GM12878 (cell line): ENCODE results near the gene ALPK1. TPM values are rescaled to one million over a fixed set of nuclear protein-coding genes. Genes with fewer than 3 reads are reported as not detected.

Experiments
- ATAC-seq: fragments of 200-7000 bp; cut with Tn5 transposase; 3 replicates; pipeline ENCODE4 v1.9.1; 2020; ENCODE audit warnings: mild to moderate bottlenecking, moderate library complexity
- BruUV-seq: library from RNA; stranded (reverse); fragments of 400-500 nt; replicated peaks from 2 replicates; lab custom pipeline; 2021; lab: Mats Ljungman, UMichigan
- CTCF ChIA-PET: fragments of 300-600 bp; sonication (Branson Sonifier 250); formaldehyde crosslinking; extraction: SDS; loops from one replicate; lab custom pipeline; 2021; ENCODE audit warnings: inconsistent platforms; lab: Yijun Ruan, JAX
- POLR2A ChIA-PET: fragments of 350-600 bp; formaldehyde crosslinking; extraction: SDS; loops from one replicate; lab custom pipeline; 2021; ENCODE audit warnings: inconsistent platforms; lab: Charles Lee
- RAD21 ChIA-PET: fragments of 300-600 bp; sonication (Branson Sonifier 250); formaldehyde crosslinking; loops from one replicate; lab custom pipeline; 2023; ENCODE audit warnings: antibody characterized with exemption; ENCODE audit not compliant: unreplicated experiment; lab: Charles Lee
- SMC1A ChIA-PET: fragments of 300-600 bp; sonication (Branson Sonifier 250); formaldehyde crosslinking; loops from one replicate; lab custom pipeline; 2023; ENCODE audit not compliant: unreplicated experiment, uncharacterized antibody; lab: Charles Lee
- DNase-seq: peaks from one replicate; pipeline ENCODE4 v3.0.0-alpha.2; 2011; ENCODE audit warnings: low read depth, low spot score
- FAIRE-seq: peaks from 3 replicates; lab custom pipeline; 2011; peaks lifted over from hg19 to GRCh38; lab: Jason Lieb, UNC
- H2AFZ ChIP-seq: 2 replicates; pipeline ENCODE4 v1.6.0; 2011; ENCODE audit warnings: low read depth, low read length, control low read depth; ENCODE audit not compliant: control insufficient read depth
- H3K27ac ChIP-seq: 2 replicates; pipeline ENCODE4 v1.5.1; 2011; ENCODE audit warnings: control low read depth; ENCODE audit not compliant: control insufficient read depth, insufficient read depth
- H3K27me3 ChIP-seq, 2 experiments: replicated peaks in 1 of 2; 2 replicates each; pipeline versions ENCODE4 v1.6.0 to v1.6.1; 2011; ENCODE audit warnings: low read length in 1 of 2; ENCODE audit not compliant: control insufficient read depth in 2 of 2, insufficient read depth in 2 of 2
- H3K36me3 ChIP-seq, 2 experiments: 2 replicates each; pipeline ENCODE4 v1.5.1; 2011; ENCODE audit warnings: low read length in 1 of 2; ENCODE audit not compliant: control insufficient read depth in 2 of 2, insufficient read depth in 2 of 2
- H3K4me1 ChIP-seq: 2 replicates; pipeline ENCODE4 v1.6.1; 2011; ENCODE audit warnings: mild to moderate bottlenecking, low read length, moderate library complexity, mixed read lengths; ENCODE audit not compliant: control insufficient read depth, insufficient read depth
- H3K4me2 ChIP-seq: 2 replicates; pipeline ENCODE4 v1.6.0; 2011; ENCODE audit warnings: control low read depth; ENCODE audit not compliant: control insufficient read depth, insufficient read depth
- H3K4me3 ChIP-seq: fragments of 200-600 bp; sonication (generic); 2 replicates; pipeline ENCODE4 v1.5.1; 2016
- H3K79me2 ChIP-seq: 2 replicates; pipeline ENCODE4 v1.6.0; 2011; ENCODE audit warnings: low read length; ENCODE audit not compliant: control insufficient read depth, insufficient read depth
- H3K9ac ChIP-seq: 2 replicates; pipeline ENCODE4 v1.8.0; 2011; ENCODE audit warnings: low read length, control low read depth, mixed read lengths; ENCODE audit not compliant: control insufficient read depth, insufficient read depth
- H3K9me3 ChIP-seq: replicated peaks from 3 replicates; pipeline ENCODE4 v1.5.1; 2011; ENCODE audit warnings: mild to moderate bottlenecking, low read length; ENCODE audit not compliant: control insufficient read depth, insufficient read depth
- H4K20me1 ChIP-seq: 2 replicates; pipeline ENCODE4 v1.6.0; 2011; ENCODE audit not compliant: control insufficient read depth, insufficient read depth
- EP300 ChIP-seq, 2 experiments: fragments of 150-350 bp in 1 of 2; IDR thresholded peaks; 2 replicates each; pipeline ENCODE4 v1.6.1; 2011 to 2012; ENCODE audit warnings: low read depth in 2 of 2, low read length in 2 of 2, borderline replicate concordance in 1 of 2, improper control_type of control experiment in 1 of 2, inconsistent platforms in 1 of 2; ENCODE audit not compliant: control insufficient read depth in 1 of 2
- ETV6 ChIP-seq, 2 experiments: fragments of 450-650 bp in 1 of 2; IDR thresholded peaks in 1 of 2; conservative IDR thresholded peaks in 1 of 2; 2 replicates each; pipeline ENCODE4 v1.6.1; 2014; ENCODE audit warnings: antibody characterized with exemption in 1 of 2, borderline replicate concordance in 1 of 2, low read depth in 1 of 2, mild to moderate bottlenecking in 1 of 2, moderate library complexity in 1 of 2
- KAT2A ChIP-seq: conservative IDR thresholded peaks from 2 replicates; pipeline ENCODE4 v1.6.1; 2011; ENCODE audit warnings: low read depth, low read length; ENCODE audit not compliant: control insufficient read depth
- KDM1A ChIP-seq: fragments of 200-600 bp; sonication (generic); IDR thresholded peaks from 2 replicates; pipeline ENCODE4 v1.6.1; 2016; ENCODE audit warnings: borderline replicate concordance
- KLF5 ChIP-seq: fragments of 450-650 bp; IDR thresholded peaks from 2 replicates; pipeline ENCODE4 v1.6.1; 2014; ENCODE audit warnings: mild to moderate bottlenecking; ENCODE audit not compliant: partially characterized antibody
- NFIC ChIP-seq: IDR thresholded peaks from 2 replicates; pipeline ENCODE4 v1.6.1; 2012; ENCODE audit warnings: low read depth, mild to moderate bottlenecking, inconsistent platforms, low read length, moderate library complexity
- NFYA ChIP-seq: IDR thresholded peaks from 2 replicates; pipeline ENCODE4 v1.6.1; 2011; ENCODE audit warnings: low read depth, mild to moderate bottlenecking, low read length, improper control_type of control experiment, borderline replicate concordance
- NR2C1 ChIP-seq: fragments of 450-650 bp; IDR thresholded peaks from 2 replicates; pipeline ENCODE4 v1.6.1; 2017; ENCODE audit warnings: antibody characterized with exemption, mild to moderate bottlenecking, moderate library complexity
- RAD21 ChIP-seq: IDR thresholded peaks from 2 replicates; pipeline ENCODE4 v1.6.1; 2011; ENCODE audit warnings: mild to moderate bottlenecking, low read depth, low read length, moderate library complexity; ENCODE audit not compliant: insufficient read depth
- RAD51 ChIP-seq: fragments of 450-650 bp; IDR thresholded peaks from 2 replicates; pipeline ENCODE4 v1.6.1; 2016; ENCODE audit warnings: moderate library complexity, mild to moderate bottlenecking, inconsistent platforms
- RBBP5 ChIP-seq: fragments of 200-600 bp; sonication (generic); conservative IDR thresholded peaks from 2 replicates; pipeline ENCODE4 v1.6.1; 2016
- SMARCA5 ChIP-seq: fragments of 450-650 bp; IDR thresholded peaks from 2 replicates; pipeline ENCODE4 v1.6.1; 2017; ENCODE audit warnings: mild to moderate bottlenecking
- TCF12 ChIP-seq: IDR thresholded peaks from 2 replicates; pipeline ENCODE4 v1.6.1; 2011; ENCODE audit warnings: low read depth, mild to moderate bottlenecking, low read length
- TCF7 ChIP-seq: IDR thresholded peaks from 2 replicates; pipeline ENCODE4 v1.6.1; 2014; ENCODE audit warnings: antibody characterized with exemption, borderline replicate concordance
- ZNF207 ChIP-seq: fragments of 450-650 bp; IDR thresholded peaks from 2 replicates; pipeline ENCODE4 v1.6.1; 2014; ENCODE audit warnings: antibody characterized with exemption, mild to moderate bottlenecking, borderline replicate concordance
- ZNF217 ChIP-seq: fragments of 450-650 bp; IDR thresholded peaks from 2 replicates; pipeline ENCODE4 v1.6.1; 2017; ENCODE audit warnings: antibody characterized with exemption, mild to moderate bottlenecking
- WGBS: methylation state at CpG from one replicate; pipeline ENCODE4 v1.1.6; 2016; ENCODE audit warnings: low lambda C conversion rate; ENCODE audit not compliant: insufficient replicate concordance, insufficient coverage; ENCODE audit errors: missing lambda C conversion rate; 5-methylcytosine and 5-hydroxymethylcytosine counted together
- in situ Hi-C: fragments of 300-500 bp; cut with MboI; formaldehyde crosslinking; loops from 9 replicates; pipeline ENCODE4 v1.14.3; 2018; ENCODE audit warnings: mixed read lengths
- intact Hi-C: fragments of 100-400 bp; cut with micrococcal nuclease; formaldehyde crosslinking; loops from one replicate; pipeline ENCODE4 v1.14.2; 2022; ENCODE audit not compliant: unreplicated experiment
- polyA plus RNA-seq, 11 experiments: library from polyadenylated mRNA; depleted of rRNA in 4 of 11; unstranded in 6 of 11; stranded (reverse) in 5 of 11; fragments of >200 nt; fragmentation: Nextera tagmentation in 4 of 11; fragmentation: Illumina TruSeq in 1 of 11; extraction: Ambion mirVana in 4 of 11; extraction: Trizol in 1 of 11; gene quantifications; 1 replicate in 1 of 11; 2 replicates in 10 of 11; pipeline versions ENCODE4 v1.2.1 to v1.2.3, GENCODE V29; 2011 to 2016; ENCODE audit warnings: inconsistent platforms in 2 of 11, missing spikeins in 2 of 11, low read depth in 1 of 11
- total RNA-seq, 4 experiments: library from RNA; depleted of rRNA in 3 of 4; stranded (reverse); fragments of >200 nt in 3 of 4; fragmentation: Illumina TruSeq in 1 of 4; extraction: Trizol in 1 of 4; gene quantifications; 2 replicates each; pipeline versions ENCODE4 v1.2.1 to v1.2.3, GENCODE V29; 2013 to 2021
- TF ChIP-seq, protein P1 (sequence below): fragments of 450-650 bp; conservative IDR thresholded peaks from 2 replicates; pipeline ENCODE4 v1.6.1; 2017; ENCODE audit warnings: mild to moderate bottlenecking, moderate library complexity
- TF ChIP-seq, protein P2 (sequence below): fragments of 450-650 bp; IDR thresholded peaks from 2 replicates; pipeline ENCODE4 v1.6.1; 2017; ENCODE audit warnings: borderline replicate concordance
- TF ChIP-seq, protein P3 (sequence below): fragments of 450-650 bp; IDR thresholded peaks from 2 replicates; pipeline ENCODE4 v1.6.1; 2017; ENCODE audit warnings: mild to moderate bottlenecking, moderate library complexity

Gene ALPK1
- total and polyA plus RNA-seq, 10 of the 15 experiments (the other 5 are each of a cell fraction or from before 2014, with no cell fraction given): 8.5 to 32.3 (median 22.6) TPM

DNA sequence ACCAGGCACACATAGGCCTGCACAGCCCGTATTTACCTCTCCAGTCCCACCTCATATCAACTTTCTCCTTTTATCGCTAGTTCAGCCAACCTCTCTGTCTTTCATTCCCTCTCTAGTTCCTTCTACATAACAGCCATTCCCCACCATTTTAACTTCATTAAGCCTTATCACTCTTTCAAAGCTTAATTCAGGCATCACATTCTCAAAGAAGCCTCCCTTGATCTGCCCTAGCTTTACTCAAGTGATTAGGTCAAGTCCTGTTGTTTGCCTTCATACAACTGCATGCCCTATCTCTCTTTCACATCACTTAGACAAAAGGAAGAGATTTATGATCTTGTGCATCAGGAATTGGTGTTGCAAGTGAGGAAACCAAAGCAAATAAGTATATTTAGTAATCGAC is 74.2 kb downstream of the ALPK1 start:
- no peak overlapping the region for H2AFZ ChIP-seq
- ATAC-seq (no peak), DNase-seq (no peak), FAIRE-seq (no peak)
- H3K79me2 ChIP-seq: no peaks in the 10 kb centered on the region
- WGBS: 82% methylated on average over 3 of the region's 3 CpGs
- ChIA-PET RAD21 (no interaction called here), SMC1A (no interaction called here), CTCF (interaction anchor here (0.6 to 1.3 kb wide), 2 partner anchors 36 to 43 kb away, joined by 3 to 5 read pairs; no protein-coding TSS in a partner anchor), POLR2A (no interaction called here)
- H3K27me3 ChIP-seq: no peaks in the 10 kb centered on the region
- in situ Hi-C loops: no loop called here
- H3K4me1 ChIP-seq: no peaks in the 10 kb centered on the region
- intact Hi-C loops: no loop called here
- no TSS peak for BruUV-seq
- H3K9ac ChIP-seq: no peak overlapping the region
- no peak overlapping the region for H3K27ac ChIP-seq
- no peaks in the 10 kb centered on the region for H4K20me1 ChIP-seq
- no peaks in the 10 kb centered on the region; the same call in 2 of the 3 replicates for H3K9me3 ChIP-seq
- H3K4me2 ChIP-seq: no peak overlapping the region
- no peaks in the 10 kb centered on the region for H3K36me3 ChIP-seq
- no peak overlapping the region for H3K4me3 ChIP-seq
- TF ChIP-seq NFYA (no peak), RAD51 (no peak), TCF7 (no peak), KAT2A (no peak), NFIC (no peak), EP300 (IDR thresholded peaks at IDR 0.05; ENCODE audit: borderline replicate concordance in 1 of 2, control insufficient read depth in 1 of 2, low read depth in 2 of 2, low read length in 2 of 2) (no peak), NR2C1 (no peak), RBBP5 (no peak), RAD21 (no peak), SMARCA5 (no peak), KLF5 (no peak), ZNF207 (no peak), ETV6 (conservative IDR thresholded peaks at IDR 0.05 in 1 of 2, IDR thresholded peaks at IDR 0.05 in 1 of 2; ENCODE audit: borderline replicate concordance in 1 of 2, low read depth in 1 of 2) (no peak), ZNF217 (no peak), KDM1A (no peak), TCF12 (no peak)
- TF ChIP-seq, protein P1, sequence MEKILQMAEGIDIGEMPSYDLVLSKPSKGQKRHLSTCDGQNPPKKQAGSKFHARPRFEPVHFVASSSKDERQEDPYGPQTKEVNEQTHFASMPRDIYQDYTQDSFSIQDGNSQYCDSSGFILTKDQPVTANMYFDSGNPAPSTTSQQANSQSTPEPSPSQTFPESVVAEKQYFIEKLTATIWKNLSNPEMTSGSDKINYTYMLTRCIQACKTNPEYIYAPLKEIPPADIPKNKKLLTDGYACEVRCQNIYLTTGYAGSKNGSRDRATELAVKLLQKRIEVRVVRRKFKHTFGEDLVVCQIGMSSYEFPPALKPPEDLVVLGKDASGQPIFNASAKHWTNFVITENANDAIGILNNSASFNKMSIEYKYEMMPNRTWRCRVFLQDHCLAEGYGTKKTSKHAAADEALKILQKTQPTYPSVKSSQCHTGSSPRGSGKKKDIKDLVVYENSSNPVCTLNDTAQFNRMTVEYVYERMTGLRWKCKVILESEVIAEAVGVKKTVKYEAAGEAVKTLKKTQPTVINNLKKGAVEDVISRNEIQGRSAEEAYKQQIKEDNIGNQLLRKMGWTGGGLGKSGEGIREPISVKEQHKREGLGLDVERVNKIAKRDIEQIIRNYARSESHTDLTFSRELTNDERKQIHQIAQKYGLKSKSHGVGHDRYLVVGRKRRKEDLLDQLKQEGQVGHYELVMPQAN: no peak
- TF ChIP-seq, protein P2, sequence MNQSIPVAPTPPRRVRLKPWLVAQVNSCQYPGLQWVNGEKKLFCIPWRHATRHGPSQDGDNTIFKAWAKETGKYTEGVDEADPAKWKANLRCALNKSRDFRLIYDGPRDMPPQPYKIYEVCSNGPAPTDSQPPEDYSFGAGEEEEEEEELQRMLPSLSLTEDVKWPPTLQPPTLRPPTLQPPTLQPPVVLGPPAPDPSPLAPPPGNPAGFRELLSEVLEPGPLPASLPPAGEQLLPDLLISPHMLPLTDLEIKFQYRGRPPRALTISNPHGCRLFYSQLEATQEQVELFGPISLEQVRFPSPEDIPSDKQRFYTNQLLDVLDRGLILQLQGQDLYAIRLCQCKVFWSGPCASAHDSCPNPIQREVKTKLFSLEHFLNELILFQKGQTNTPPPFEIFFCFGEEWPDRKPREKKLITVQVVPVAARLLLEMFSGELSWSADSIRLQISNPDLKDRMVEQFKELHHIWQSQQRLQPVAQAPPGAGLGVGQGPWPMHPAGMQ: no peak
- TF ChIP-seq, protein P3, sequence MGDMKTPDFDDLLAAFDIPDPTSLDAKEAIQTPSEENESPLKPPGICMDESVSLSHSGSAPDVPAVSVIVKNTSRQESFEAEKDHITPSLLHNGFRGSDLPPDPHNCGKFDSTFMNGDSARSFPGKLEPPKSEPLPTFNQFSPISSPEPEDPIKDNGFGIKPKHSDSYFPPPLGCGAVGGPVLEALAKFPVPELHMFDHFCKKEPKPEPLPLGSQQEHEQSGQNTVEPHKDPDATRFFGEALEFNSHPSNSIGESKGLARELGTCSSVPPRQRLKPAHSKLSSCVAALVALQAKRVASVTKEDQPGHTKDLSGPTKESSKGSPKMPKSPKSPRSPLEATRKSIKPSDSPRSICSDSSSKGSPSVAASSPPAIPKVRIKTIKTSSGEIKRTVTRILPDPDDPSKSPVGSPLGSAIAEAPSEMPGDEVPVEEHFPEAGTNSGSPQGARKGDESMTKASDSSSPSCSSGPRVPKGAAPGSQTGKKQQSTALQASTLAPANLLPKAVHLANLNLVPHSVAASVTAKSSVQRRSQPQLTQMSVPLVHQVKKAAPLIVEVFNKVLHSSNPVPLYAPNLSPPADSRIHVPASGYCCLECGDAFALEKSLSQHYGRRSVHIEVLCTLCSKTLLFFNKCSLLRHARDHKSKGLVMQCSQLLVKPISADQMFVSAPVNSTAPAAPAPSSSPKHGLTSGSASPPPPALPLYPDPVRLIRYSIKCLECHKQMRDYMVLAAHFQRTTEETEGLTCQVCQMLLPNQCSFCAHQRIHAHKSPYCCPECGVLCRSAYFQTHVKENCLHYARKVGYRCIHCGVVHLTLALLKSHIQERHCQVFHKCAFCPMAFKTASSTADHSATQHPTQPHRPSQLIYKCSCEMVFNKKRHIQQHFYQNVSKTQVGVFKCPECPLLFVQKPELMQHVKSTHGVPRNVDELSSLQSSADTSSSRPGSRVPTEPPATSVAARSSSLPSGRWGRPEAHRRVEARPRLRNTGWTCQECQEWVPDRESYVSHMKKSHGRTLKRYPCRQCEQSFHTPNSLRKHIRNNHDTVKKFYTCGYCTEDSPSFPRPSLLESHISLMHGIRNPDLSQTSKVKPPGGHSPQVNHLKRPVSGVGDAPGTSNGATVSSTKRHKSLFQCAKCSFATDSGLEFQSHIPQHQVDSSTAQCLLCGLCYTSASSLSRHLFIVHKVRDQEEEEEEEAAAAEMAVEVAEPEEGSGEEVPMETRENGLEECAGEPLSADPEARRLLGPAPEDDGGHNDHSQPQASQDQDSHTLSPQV: no peak
